Vagina (tissue), 2 donors: ENCODE measurements around the gene KNG1. TPM values are rescaled to one million over a fixed set of nuclear protein-coding genes. Genes with fewer than 3 reads are reported as not detected.

ENCODE experiments used
- DNase-seq, 2 donors: peaks; one replicate each; pipeline ENCODE4 v3.0.0-alpha.2; 2017; ENCODE audit errors: extremely low spot score in 2 of 2
- H3K27ac ChIP-seq: fragments of 200-600 bp; sonication (generic); one replicate; pipeline ENCODE4 v1.5.1; 2019
- H3K27me3 ChIP-seq: fragments of 200-600 bp; sonication (generic); one replicate; pipeline ENCODE4 v1.5.1; 2019
- H3K36me3 ChIP-seq, 2 donors: fragments of 200-600 bp; sonication (generic); one replicate each; pipeline ENCODE4 v1.5.1; 2017 to 2019
- H3K4me1 ChIP-seq: fragments of 200-600 bp; sonication (generic); one replicate; pipeline ENCODE4 v1.5.1; 2019
- H3K4me3 ChIP-seq, 2 donors: fragments of 200-600 bp; sonication (generic); 1 replicate in 1 of 2; 2 replicates in 1 of 2; pipeline ENCODE4 v1.5.1; 2016 to 2019
- H3K9me3 ChIP-seq: fragments of 200-600 bp; sonication (generic); one replicate; pipeline ENCODE4 v1.5.1; 2019
- CTCF ChIP-seq, 3 experiments: fragments of 450-650 bp in 2 of 3; fragments of 200-600 bp in 1 of 3; sonication (generic) in 1 of 3; IDR thresholded peaks; one replicate each; pipeline ENCODE4 v1.5.1; 2017 to 2019; ENCODE audit warnings: antibody characterized with exemption in 3 of 3, mild to moderate bottlenecking in 2 of 3, moderate library complexity in 2 of 3
- POLR2A ChIP-seq, 2 donors: fragments of 450-650 bp; IDR thresholded peaks; one replicate each; pipeline ENCODE4 v1.6.1; 2017; ENCODE audit warnings: antibody characterized with exemption in 2 of 2, mild to moderate bottlenecking in 2 of 2, moderate library complexity in 2 of 2
- POLR2AphosphoS5 ChIP-seq, 2 donors: sonication (generic); formaldehyde crosslinking; IDR thresholded peaks; one replicate each; pipeline ENCODE4 v1.9.0; 2017; ENCODE audit warnings: antibody characterized with exemption in 2 of 2, mild to moderate bottlenecking in 2 of 2, low read depth in 1 of 2; ENCODE audit not compliant: insufficient read depth in 1 of 2
- intact Hi-C: fragments of 100-400 bp; cut with DNase I; formaldehyde crosslinking; loops from one replicate; pipeline ENCODE4 v1.15.1; 2023
- microRNA counts, 2 donors: library from miRNA; unstranded; fragments of <30 nt; microRNA quantifications; one replicate each; lab custom pipeline; 2016 to 2017
- microRNA-seq: library from miRNA; unstranded; fragments of <30 nt; microRNA quantifications from one replicate; pipeline ENCODE4, GENCODE V29; 2017; ENCODE audit warnings: borderline number of aligned reads, borderline replicate concordance
- small RNA-seq: library from RNA; depleted of rRNA; stranded (forward); fragments of <200 nt; gene quantifications from one replicate; pipeline ENCODE3, GENCODE V24; 2016
- total RNA-seq: library from RNA; depleted of rRNA; stranded (reverse); fragments of >200 nt; gene quantifications from one replicate; pipeline ENCODE4 v1.2.3, GENCODE V29; 2016

Gene KNG1
- total RNA-seq, 1 donor from 2014 or later = not detected

GRCh38 chr3:186788482-186789370 is 71.6 kb downstream of the KNG1 start:
- H3K4me1 ChIP-seq = peaks cover 45% of the 10 kb centered on the region
- intact Hi-C loops = no loop called here

GRCh38 chr3:186789554-186790260 is 72.5 kb downstream of the KNG1 start:
- Histone ChIP-seq H3K36me3 (peaks cover 0 to 64% of the 10 kb centered on the region in 2 donors), H3K27me3 (no peaks in the 10 kb centered on the region), H3K9me3 (no peaks in the 10 kb centered on the region), H3K4me3 (no peak overlapping the region), H3K4me1 (peaks cover 40% of the 10 kb centered on the region), H3K27ac (no peak overlapping the region)
- no peak for TF ChIP-seq POLR2AphosphoS5 (IDR thresholded peaks at IDR 0.05; ENCODE audit: insufficient read depth in 1 of 2, low read depth in 1 of 2)
- TF ChIP-seq CTCF (IDR thresholded peaks at IDR 0.05) = no peak
- no peak for TF ChIP-seq POLR2A (IDR thresholded peaks at IDR 0.05)
- intact Hi-C loops = no loop called here
- no peak for DNase-seq

More at GRCh38 chr3:186788482-186789370, 71.6 kb downstream of the KNG1 start:
- Histone ChIP-seq H3K27ac (no peak overlapping the region), H3K36me3 (peaks cover 0 to 70% of the 10 kb centered on the region in 2 donors), H3K4me3 (no peak overlapping the region), H3K9me3 (no peaks in the 10 kb centered on the region), H3K27me3 (no peaks in the 10 kb centered on the region)
- TF ChIP-seq POLR2A (IDR thresholded peaks at IDR 0.05) (no peak), POLR2AphosphoS5 (IDR thresholded peaks at IDR 0.05; ENCODE audit: insufficient read depth in 1 of 2, low read depth in 1 of 2) (no peak), CTCF (IDR thresholded peaks at IDR 0.05) (no peak)
- DNase-seq = no peak

DNA sequence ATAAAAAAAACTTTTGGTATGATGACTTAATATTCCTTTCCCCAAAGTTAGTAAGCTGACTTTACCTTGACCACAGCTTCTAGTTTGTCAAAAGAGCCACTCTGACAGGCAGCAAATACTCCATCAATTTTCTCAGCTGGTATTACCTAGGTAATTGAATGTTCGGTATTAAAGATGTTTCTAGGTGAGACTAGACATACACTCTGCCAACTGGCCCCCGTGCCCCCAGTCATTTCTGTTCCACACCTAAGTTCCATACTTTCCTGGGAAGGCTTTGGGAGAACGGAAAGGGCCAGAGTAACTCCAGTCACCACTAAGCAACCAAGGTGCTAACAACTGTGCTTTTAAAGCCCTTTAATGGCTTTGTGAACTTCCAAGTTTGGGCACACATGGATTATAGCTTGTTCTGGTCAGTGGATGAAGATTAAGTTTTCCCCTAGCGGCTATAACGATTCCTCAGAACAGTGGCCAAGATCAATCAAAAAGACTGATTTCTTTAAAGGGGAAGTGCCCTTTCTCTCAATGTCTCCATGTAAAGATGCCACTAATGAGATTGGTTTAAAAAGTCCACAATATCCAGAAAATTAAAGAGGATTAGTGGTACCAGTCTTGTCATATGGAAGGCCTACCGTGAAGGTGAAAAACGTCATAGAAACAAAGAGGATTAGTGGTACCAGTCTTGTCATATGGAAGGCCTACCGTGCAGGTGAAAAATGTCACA is 73.3 kb downstream of the KNG1 start:
- DNase-seq = no peak
- Histone ChIP-seq H3K27ac (no peak overlapping the region), H3K4me1 (peaks cover 33% of the 10 kb centered on the region), H3K27me3 (no peaks in the 10 kb centered on the region), H3K9me3 (no peaks in the 10 kb centered on the region), H3K4me3 (no peak overlapping the region), H3K36me3 (peaks cover 0 to 61% of the 10 kb centered on the region in 2 donors)
- TF ChIP-seq POLR2A (IDR thresholded peaks at IDR 0.05) = no peak
- TF ChIP-seq CTCF (IDR thresholded peaks at IDR 0.05) = no peak
- TF ChIP-seq POLR2AphosphoS5 (IDR thresholded peaks at IDR 0.05; ENCODE audit: insufficient read depth in 1 of 2, low read depth in 1 of 2) = no peak
- intact Hi-C loops = no loop called here

MicroRNAs within 50 kb of the gene (microRNA counts, 767-probe panel; counts per million panel counts)
- 238 to 261 counts per million in 2 donors for microRNA hsa-miR-1248 (lab: Ali Mortazavi, UCI)

Small RNA genes within 50 kb of the gene (microRNA-seq; reads per million reads assigned to microRNA genes)
- gene MIR1248 = 9.1 reads per million, percentile 20 among the genes with 10 or more reads in this experiment

Small RNA genes within 50 kb of the gene (small RNA-seq; reads per million reads assigned to genes)
- not detected for gene RF00092
- not detected for gene RNU6-1105P
- not detected for gene SNORA4
- gene SNORA63 = not detected
- gene SNORA81 = not detected
- not detected for gene SNORD2

Other genes starting within 250 kb of the KNG1 start
- gene CRYGS, start 173.0 kb upstream of the KNG1 start, total RNA-seq = not detected
- 10.6 TPM for gene TBCCD1, start 150.0 kb upstream of the KNG1 start, total RNA-seq
- 34.6 TPM for gene DNAJB11, start 146.6 kb upstream of the KNG1 start, total RNA-seq
- not detected for gene AHSG, start 104.3 kb upstream of the KNG1 start, total RNA-seq
- gene FETUB, start 77.0 kb upstream of the KNG1 start, total RNA-seq = 3.7 TPM
- gene HRG, start 51.3 kb upstream of the KNG1 start, total RNA-seq = 0.25 TPM
- 375 TPM for gene EIF4A2, start 66.2 kb downstream of the KNG1 start, total RNA-seq
- 8.3 TPM for gene RFC4, start 89.1 kb downstream of the KNG1 start, total RNA-seq
- 36.6 TPM for gene ADIPOQ, start 125.4 kb downstream of the KNG1 start, total RNA-seq
- gene ST6GAL1, start 213.2 kb downstream of the KNG1 start, total RNA-seq = 37.8 TPM